ENCODE results near the gene NEURL1.

DNA sequence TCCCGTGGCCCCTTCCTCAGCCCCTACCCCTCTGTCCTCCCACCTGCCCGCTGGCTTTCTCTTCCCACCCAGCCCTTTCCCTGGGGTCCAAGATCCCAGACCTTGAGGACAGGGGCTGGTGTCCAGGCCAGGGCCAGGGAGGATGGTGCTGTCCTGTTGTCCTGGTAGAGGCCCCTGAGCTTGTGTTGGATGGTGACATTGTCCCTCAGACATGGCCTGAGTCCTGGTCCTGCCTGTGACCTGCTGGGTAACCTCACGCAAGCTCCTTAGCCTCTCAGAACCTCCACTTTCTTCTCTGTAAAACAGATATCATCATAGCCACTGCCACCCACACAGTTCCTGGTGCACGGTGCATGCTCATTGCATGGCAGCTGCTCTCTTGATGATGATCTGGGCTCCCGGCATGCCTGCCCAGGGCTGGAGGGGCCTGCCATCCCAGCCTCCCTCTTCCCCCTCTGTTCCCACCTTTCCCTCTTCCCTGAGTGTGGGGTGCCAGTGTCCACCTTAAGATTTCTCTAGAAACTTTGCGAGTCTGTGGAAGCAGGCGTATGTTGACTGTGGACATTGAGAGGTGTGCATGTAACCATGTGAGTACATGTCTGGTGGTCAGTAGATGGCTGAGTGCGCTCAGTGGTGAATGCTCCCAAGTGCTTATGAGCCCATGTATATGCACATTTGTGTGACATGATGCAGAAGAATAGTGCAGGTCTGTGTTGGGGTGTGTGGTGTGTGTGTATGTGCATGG, 60.4 kb downstream of the NEURL1 start:
- no peak for TF ChIP-seq CTCF (IDR thresholded peaks at IDR 0.05)
- TF ChIP-seq POLR2AphosphoS5 (IDR thresholded peaks at IDR 0.05; ENCODE audit: low read depth, low read length): no peak
- TF ChIP-seq REST (IDR thresholded peaks at IDR 0.05; ENCODE audit: insufficient read depth in 1 of 2, low read depth in 2 of 2, low read length in 1 of 2): no peak
